HG03521 (cell line): ENCODE results near the gene GRM7.

Experiments used
- ATAC-seq: cut with Tn5 transposase; IDR thresholded peaks from one replicate; pipeline ENCODE4 v1.9.1; 2021; ENCODE audit warnings: mild to moderate bottlenecking, moderate library complexity; ENCODE audit not compliant: unreplicated experiment

Gene GRM7

GRCh38 chr3:7565574-7565973, 704.7 kb downstream of the GRM7 start:
- no peak for ATAC-seq

- no peak for ATAC-seq
Observed at GRCh38 chr3:7567160-7567559, 706.2 kb downstream of the GRM7 start.

- ATAC-seq: no peak
Observed at GRCh38 chr3:7568526-7569184, 707.7 kb downstream of the GRM7 start.

- ATAC-seq: no peak
Observed at GRCh38 chr3:7573330-7573729, 712.4 kb downstream of the GRM7 start.

GRCh38 chr3:7574435-7574834, 713.5 kb downstream of the GRM7 start:
- ATAC-seq: no peak

GRCh38 chr3:7576071-7576470, 715.2 kb downstream of the GRM7 start:
- ATAC-seq: no peak

GRCh38 chr3:7576506-7576905, 715.6 kb downstream of the GRM7 start:
- no peak for ATAC-seq

GRCh38 chr3:7577513-7577912, 716.6 kb downstream of the GRM7 start:
- no peak for ATAC-seq

GRCh38 chr3:7581831-7582230, 720.9 kb downstream of the GRM7 start:
- ATAC-seq: no peak

GRCh38 chr3:7585052-7585451, 724.1 kb downstream of the GRM7 start:
- no peak for ATAC-seq

- ATAC-seq: no peak
Observed at GRCh38 chr3:7588236-7588635, 727.3 kb downstream of the GRM7 start.

GRCh38 chr3:7589526-7589925, 728.6 kb downstream of the GRM7 start:
- no peak for ATAC-seq

- no peak for ATAC-seq
Observed at GRCh38 chr3:7602297-7602696, 741.4 kb downstream of the GRM7 start.

GRCh38 chr3:7607083-7607482, 746.2 kb downstream of the GRM7 start:
- ATAC-seq: no peak

GRCh38 chr3:7607676-7608075, 746.8 kb downstream of the GRM7 start:
- ATAC-seq: no peak

- ATAC-seq: no peak
Observed at GRCh38 chr3:7610634-7611033, 749.7 kb downstream of the GRM7 start.

GRCh38 chr3:7615043-7615442, 754.1 kb downstream of the GRM7 start:
- ATAC-seq: no peak

- ATAC-seq: no peak
Observed at GRCh38 chr3:7618606-7619005, 757.7 kb downstream of the GRM7 start.

GRCh38 chr3:7620401-7620800, 759.5 kb downstream of the GRM7 start:
- no peak for ATAC-seq

- ATAC-seq: no peak
Observed at GRCh38 chr3:7621046-7621630, 760.2 kb downstream of the GRM7 start.

- ATAC-seq: no peak
Observed at GRCh38 chr3:7621651-7622050, 760.7 kb downstream of the GRM7 start.

GRCh38 chr3:7625021-7625420, 764.1 kb downstream of the GRM7 start:
- no peak for ATAC-seq

- ATAC-seq: no peak
Observed at GRCh38 chr3:7630351-7630911, 769.5 kb downstream of the GRM7 start.
